Breast epithelium (tissue), 4 donors: Measurements from ENCODE around the gene CFAP100. TPM values are rescaled to one million over a fixed set of nuclear protein-coding genes. Genes with fewer than 3 reads are reported as not detected.

Experiments
- DNase-seq, 2 donors: peaks; one replicate each; pipeline ENCODE4 v3.0.0-alpha.2; 2019; ENCODE audit warnings: low spot score in 2 of 2
- H3K27ac ChIP-seq, 2 donors: fragments of 200-600 bp; sonication (generic) in 1 of 2; one replicate each; pipeline ENCODE4 v1.5.1; 2016 to 2019; ENCODE audit warnings: mild to moderate bottlenecking in 1 of 2
- H3K27me3 ChIP-seq, 2 donors: fragments of 200-600 bp; sonication (generic) in 1 of 2; one replicate each; pipeline versions ENCODE4 v1.5.1 to v1.6.0; 2017 to 2019; ENCODE audit warnings: control low read depth in 1 of 2, mild to moderate bottlenecking in 1 of 2
- H3K36me3 ChIP-seq: fragments of 200-600 bp; one replicate; pipeline ENCODE4 v1.5.1; 2019
- H3K4me1 ChIP-seq, 2 donors: fragments of 200-600 bp; sonication (generic); one replicate each; pipeline ENCODE4 v1.5.1; 2016 to 2019; ENCODE audit warnings: control low read depth in 1 of 2
- H3K4me3 ChIP-seq, 3 donors: fragments of 200-600 bp; sonication (generic); 1 replicate in 2 of 3; 2 replicates in 1 of 3; pipeline ENCODE4 v1.5.1; 2016 to 2019; ENCODE audit warnings: mild to moderate bottlenecking in 3 of 3, moderate library complexity in 2 of 3
- H3K9me3 ChIP-seq, 2 donors: fragments of 200-600 bp; sonication (generic) in 1 of 2; one replicate each; pipeline ENCODE4 v1.5.1; 2016 to 2019; ENCODE audit warnings: control low read depth in 1 of 2
- CTCF ChIP-seq, 3 donors: fragments of 450-650 bp; IDR thresholded peaks; one replicate each; pipeline ENCODE4 v1.5.1; 2016 to 2017; ENCODE audit warnings: antibody characterized with exemption in 3 of 3, mild to moderate bottlenecking in 3 of 3, moderate library complexity in 3 of 3
- POLR2A ChIP-seq: fragments of 450-650 bp; IDR thresholded peaks from one replicate; pipeline ENCODE4 v1.6.1; 2016; ENCODE audit warnings: antibody characterized with exemption, mild to moderate bottlenecking, moderate library complexity
- POLR2AphosphoS5 ChIP-seq, 3 donors: sonication (generic); formaldehyde crosslinking; IDR thresholded peaks; one replicate each; pipeline ENCODE4 v1.6.1; 2017; ENCODE audit warnings: antibody characterized with exemption in 3 of 3
- intact Hi-C: fragments of 100-400 bp; cut with DNase I; formaldehyde crosslinking; loops from one replicate; pipeline ENCODE4 v1.15.1; 2023; ENCODE audit warnings: low total_unique reads
- total RNA-seq, 3 donors: library from RNA; depleted of rRNA; stranded (reverse); fragments of >200 nt; gene quantifications; one replicate each; pipeline ENCODE4 v1.1.0, GENCODE V29; 2016

CFAP100 gene
- total RNA-seq, 3 donors from 2014 or later, result not detected

DNA sequence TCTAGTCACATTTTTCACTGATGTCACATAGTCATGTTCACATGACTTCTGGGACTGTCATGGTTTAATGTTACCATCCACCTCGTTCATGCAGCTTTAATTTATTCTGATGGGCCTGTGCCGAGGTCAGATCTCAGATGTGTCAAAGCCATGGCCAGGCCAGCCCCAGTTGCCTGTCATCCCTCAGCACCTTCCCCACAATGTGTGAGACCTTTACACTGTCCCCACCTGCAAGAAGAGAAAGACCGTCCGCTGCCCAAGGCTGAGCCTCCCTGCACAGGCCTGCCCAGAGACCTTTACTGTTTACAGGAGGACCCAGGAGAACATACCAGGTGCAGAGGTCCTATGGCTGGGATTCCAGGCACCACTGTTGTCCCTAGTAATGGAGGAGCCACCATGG lies 24.7 kb upstream of the CFAP100 start:
- no peaks in the 10 kb centered on the region for H3K9me3 ChIP-seq
- no peaks in the 10 kb centered on the region for H3K36me3 ChIP-seq
- intact Hi-C loops, result no loop called here
- H3K4me3 ChIP-seq, result no peak overlapping the region
- H3K27me3 ChIP-seq, result no peaks in the 10 kb centered on the region
- no peak overlapping the region for H3K27ac ChIP-seq
- no peak for DNase-seq
- H3K4me1 ChIP-seq, result no peaks in the 10 kb centered on the region
- TF ChIP-seq CTCF (IDR thresholded peaks at IDR 0.05), result no peak
- no peak for TF ChIP-seq POLR2AphosphoS5 (IDR thresholded peaks at IDR 0.05)
- TF ChIP-seq POLR2A, result no peak

DNA sequence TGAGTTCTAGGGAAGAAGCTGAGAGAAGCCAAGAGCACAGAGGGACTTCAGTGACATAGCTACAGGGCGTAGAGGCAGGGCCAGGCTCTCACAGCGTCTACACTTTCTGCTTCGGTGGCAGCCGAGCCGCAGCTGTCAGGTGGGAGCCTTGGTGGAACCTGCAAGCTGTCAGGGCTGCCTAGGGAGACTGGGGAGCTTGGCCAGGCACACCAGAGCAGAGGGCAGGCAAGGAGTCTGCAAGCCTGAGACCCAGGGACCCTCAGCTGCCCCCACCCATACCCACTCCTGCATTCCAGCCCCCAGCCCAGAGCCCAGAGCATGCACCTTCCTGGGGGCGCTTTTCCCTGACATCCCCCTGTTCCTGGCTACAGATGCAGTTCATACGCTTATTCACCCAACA lies 24.1 kb upstream of the CFAP100 start:
- TF ChIP-seq POLR2AphosphoS5 (IDR thresholded peaks at IDR 0.05) (no peak), POLR2A (no peak), CTCF (IDR thresholded peaks at IDR 0.05) (no peak)
- no peak for DNase-seq
- H3K4me1 ChIP-seq, result no peaks in the 10 kb centered on the region
- H3K9me3 ChIP-seq, result no peaks in the 10 kb centered on the region
- H3K36me3 ChIP-seq, result no peaks in the 10 kb centered on the region
- intact Hi-C loops, result no loop called here
- no peak overlapping the region for H3K27ac ChIP-seq
- no peak overlapping the region for H3K4me3 ChIP-seq
- no peaks in the 10 kb centered on the region for H3K27me3 ChIP-seq

GRCh38 chr3:126371096-126371705 lies 23.5 kb upstream of the CFAP100 start:
- no peak for TF ChIP-seq POLR2A
- no peak for TF ChIP-seq CTCF (IDR thresholded peaks at IDR 0.05)
- TF ChIP-seq POLR2AphosphoS5 (IDR thresholded peaks at IDR 0.05), result no peak
- no peak for DNase-seq
- Histone ChIP-seq H3K4me3 (no peak overlapping the region), H3K27ac (no peak overlapping the region), H3K4me1 (no peaks in the 10 kb centered on the region), H3K36me3 (no peaks in the 10 kb centered on the region), H3K9me3 (no peaks in the 10 kb centered on the region), H3K27me3 (no peaks in the 10 kb centered on the region)
- intact Hi-C loops, result no loop called here

DNA sequence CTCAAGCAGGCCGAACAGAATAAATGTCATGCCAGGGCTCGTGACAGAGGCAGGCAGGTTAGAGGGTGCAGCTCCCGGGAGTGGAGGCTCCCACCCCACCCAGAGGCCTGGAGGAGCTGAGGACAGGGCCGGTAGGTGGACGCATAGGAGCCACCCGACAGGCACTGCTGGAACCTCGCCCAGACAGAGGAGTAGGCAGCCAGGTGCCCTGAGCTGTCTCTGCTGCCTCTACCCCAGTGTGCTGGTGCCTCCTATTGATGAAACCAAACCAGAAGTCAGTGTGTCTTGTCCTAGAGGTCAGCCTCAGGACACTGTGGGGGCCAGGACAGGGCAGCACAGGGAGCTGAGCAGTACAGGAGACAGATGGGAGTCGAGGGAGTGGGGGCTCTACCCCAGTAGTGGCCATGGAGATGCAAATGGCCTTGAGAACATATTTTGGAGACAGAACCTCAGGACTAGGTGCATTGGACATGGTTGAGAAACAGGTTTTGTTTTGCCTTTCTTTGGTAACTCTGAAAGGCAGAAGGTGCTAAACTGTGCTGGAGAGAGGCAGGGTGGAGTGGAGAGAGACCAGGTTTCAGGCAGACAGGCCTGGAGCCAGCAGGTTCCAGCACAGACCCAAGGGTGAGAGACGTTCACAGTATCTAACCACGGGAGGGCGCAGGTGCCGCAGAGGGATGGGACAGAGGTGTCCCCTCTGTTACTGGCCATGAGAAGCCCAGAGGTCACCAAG lies 22.1 kb upstream of the CFAP100 start:
- intact Hi-C loops, result no loop called here
- no peak overlapping the region for H3K4me3 ChIP-seq
- TF ChIP-seq POLR2AphosphoS5 (IDR thresholded peaks at IDR 0.05), result no peak
- no peak for TF ChIP-seq POLR2A
- no peak for TF ChIP-seq CTCF (IDR thresholded peaks at IDR 0.05)
- H3K27me3 ChIP-seq, result no peaks in the 10 kb centered on the region
- no peak for DNase-seq
- H3K27ac ChIP-seq, result no peak overlapping the region
- no peaks in the 10 kb centered on the region for H3K4me1 ChIP-seq
- H3K36me3 ChIP-seq, result no peaks in the 10 kb centered on the region
- no peaks in the 10 kb centered on the region for H3K9me3 ChIP-seq

- H3K4me3 ChIP-seq, result no peak overlapping the region
- H3K9me3 ChIP-seq, result no peaks in the 10 kb centered on the region
- TF ChIP-seq POLR2A (no peak), CTCF (IDR thresholded peaks at IDR 0.05) (no peak), POLR2AphosphoS5 (IDR thresholded peaks at IDR 0.05) (no peak)
- H3K27me3 ChIP-seq, result no peaks in the 10 kb centered on the region
- DNase-seq, result no peak
- H3K4me1 ChIP-seq, result no peaks in the 10 kb centered on the region
- H3K27ac ChIP-seq, result no peak overlapping the region
- no peaks in the 10 kb centered on the region for H3K36me3 ChIP-seq
- intact Hi-C loops, result no loop called here
These were observed 21.5 kb upstream of the CFAP100 start for GRCh38 chr3:126373146-126373613.
